Adrenal gland (tissue), 12 donors: ENCODE data around the gene INSL3. TPM values are rescaled to one million over a fixed set of nuclear protein-coding genes. Genes with fewer than 3 reads are reported as not detected.

Experiments
- DNase-seq, 7 donors: peaks; one replicate each; pipeline ENCODE4 v3.0.0-alpha.2; 2019 to 2020
- H3K27ac ChIP-seq, 5 donors: fragments of 200-600 bp; sonication (generic) in 4 of 5; 1 replicate in 3 of 5; 2 replicates in 2 of 5; pipeline versions ENCODE4 v1.5.1 to v1.8.0; 2016 to 2020; ENCODE audit warnings: mild to moderate bottlenecking in 1 of 5
- H3K27me3 ChIP-seq: fragments of 200-600 bp; 2 replicates; pipeline ENCODE4 v1.8.0; 2021
- H3K36me3 ChIP-seq, 2 donors: fragments of 200-600 bp; replicated peaks in 1 of 2; 1 replicate in 1 of 2; 2 replicates in 1 of 2; pipeline versions ENCODE4 v1.5.1 to v1.8.0; 2018 to 2022
- H3K4me1 ChIP-seq, 2 donors: fragments of 200-600 bp; replicated peaks in 1 of 2; 1 replicate in 1 of 2; 2 replicates in 1 of 2; pipeline versions ENCODE4 v1.5.1 to v1.8.0; 2018 to 2021
- H3K4me3 ChIP-seq, 4 donors: fragments of 200-600 bp; sonication (generic) in 3 of 4; one replicate each; pipeline ENCODE4 v1.5.1; 2016 to 2018
- H3K9me3 ChIP-seq, 3 donors: fragments of 200-600 bp; sonication (generic) in 1 of 3; replicated peaks in 1 of 3; 1 replicate in 2 of 3; 2 replicates in 1 of 3; pipeline versions ENCODE4 v1.5.1 to v1.8.0; 2016 to 2021
- POLR2A ChIP-seq, 2 donors: fragments of 450-650 bp; IDR thresholded peaks; one replicate each; pipeline ENCODE4 v1.6.1; 2017; ENCODE audit warnings: antibody characterized with exemption in 2 of 2, mild to moderate bottlenecking in 2 of 2, moderate library complexity in 1 of 2
- WGBS, 4 donors: extraction: QIAGEN DNeasy Blood & Tissue Kit in 2 of 4; methylation state at CpG; one replicate each; pipeline versions ENCODE4 v1.1.5 to v1.1.7; 2013 to 2017; 5-methylcytosine and 5-hydroxymethylcytosine counted together
- intact Hi-C, 2 donors: fragments of 100-400 bp; cut with DNase I; formaldehyde crosslinking; loops; one replicate each; pipeline versions ENCODE4 v1.14.1 to v1.15.0; 2022 to 2023
- polyA plus RNA-seq, 3 donors: library from polyadenylated mRNA; stranded (reverse); fragments of 200-250 nt in 2 of 3; fragments of 350-450 nt in 1 of 3; fragmentation: Illumina TruSeq in 1 of 3; extraction: RNeasy Lipid Tissue Mini Kit (QIAGEN cat#74804) in 1 of 3; gene quantifications; one replicate each; pipeline ENCODE4 v1.2.3, GENCODE V29; 2013 to 2014
- total RNA-seq, 9 donors: library from RNA; depleted of rRNA in 4 of 9; stranded (reverse); fragments of >200 nt in 4 of 9; fragments of 120-200 nt in 1 of 9; fragmentation: NEBNext Ultra II Directional in 1 of 9; extraction: Animal tissue kit (Norgen Biotek cat#: 25700) in 1 of 9; gene quantifications; one replicate each; pipeline versions ENCODE4 v1.1.0 to v1.2.4, GENCODE V29; 2013 to 2023
- TF ChIP-seq, protein P1 (sequence below), 6 experiments: fragments of 450-650 bp in 4 of 6; fragments of 200-600 bp in 2 of 6; sonication (generic) in 1 of 6; IDR thresholded peaks; 1 replicate in 5 of 6; 2 replicates in 1 of 6; pipeline versions ENCODE4 v1.5.1 to v1.8.0; 2016 to 2021; ENCODE audit warnings: antibody characterized with exemption in 6 of 6, mild to moderate bottlenecking in 2 of 6, moderate library complexity in 1 of 6
- donor health status: healthy with polysubstance abuse.
- donor health status: Bipolar disorder and iron deficiency.
- donor health status: DM: yes; HTN: yes; CAD: no.
- donor health status: DM: no; HTN: no; CAD: no.
- donor health status: DM: no; HTN: no; CAD: no.
- donor health status: DM: yes; HTN: yes; CAD: no.

Gene INSL3
- total and polyA plus RNA-seq, 12 donors: 0.17 to 0.40 (median 0.28) TPM; not detected in 8

GRCh38 chr19:17824339-17824738, 3.0 kb upstream of the INSL3 start:
- WGBS, 4 donors: 43 to 61% (median 52%) methylated on average over 2 to 8 of the region's 8 CpGs

DNA sequence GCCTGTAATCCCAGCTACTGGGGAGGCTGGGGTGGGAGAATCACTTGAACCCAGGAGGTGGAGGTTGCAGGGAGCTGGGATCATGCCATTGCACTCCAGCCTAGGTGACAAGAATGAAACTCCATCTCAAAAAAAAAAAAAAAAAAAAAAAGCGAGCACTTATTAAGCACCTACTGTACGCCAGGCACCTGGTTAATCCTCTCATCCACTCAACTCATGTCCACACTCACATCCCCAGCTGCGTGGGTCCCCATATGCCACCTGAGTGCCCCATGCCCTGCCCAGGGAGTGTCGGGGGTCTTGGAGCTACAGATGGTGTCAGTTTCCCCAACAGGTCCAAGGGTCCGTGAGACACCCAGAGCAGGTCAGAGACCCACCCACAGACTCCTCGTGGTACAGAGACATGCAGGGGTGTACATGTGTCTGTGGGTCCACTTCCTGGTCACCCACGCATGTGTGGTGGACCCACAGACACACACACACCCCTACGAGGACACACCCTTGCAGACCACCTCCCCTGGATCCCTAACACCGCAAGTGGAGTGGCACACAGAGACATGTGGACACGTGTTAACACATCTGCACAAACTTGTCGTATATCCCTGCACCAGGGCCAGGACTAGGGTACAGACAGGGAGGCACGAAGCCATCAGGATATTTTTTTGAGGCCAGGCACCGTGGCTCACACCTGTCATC, 3.5 kb downstream of the INSL3 start:
- intact Hi-C loops: no loop called here
- peaks cover 7% of the 10 kb centered on the region for H3K27me3 ChIP-seq

More at GRCh38 chr19:17824339-17824738, 3.0 kb upstream of the INSL3 start:
- H3K9me3 ChIP-seq: no peaks in the 10 kb centered on the region
- intact Hi-C loops: no loop called here
- no peak for DNase-seq
- H3K36me3 ChIP-seq: peaks cover 0 to 5% of the 10 kb centered on the region in 2 donors
- H3K27ac ChIP-seq: no peak overlapping the region
- no peak overlapping the region for H3K4me3 ChIP-seq
- H3K27me3 ChIP-seq: peaks cover 3% of the 10 kb centered on the region
- no peaks in the 10 kb centered on the region for H3K4me1 ChIP-seq
- TF ChIP-seq POLR2A (IDR thresholded peaks at IDR 0.05): no peak

GRCh38 chr19:17812099-17812498, 9.2 kb downstream of the INSL3 start:
- H3K4me1 ChIP-seq: no peaks in the 10 kb centered on the region
- no peak overlapping the region for H3K27ac ChIP-seq
- no peak overlapping the region for H3K4me3 ChIP-seq
- 55 to 73% (median 66%) methylated on average over 5 of the region's 5 CpGs for WGBS, 4 donors
- no peak for DNase-seq
- H3K36me3 ChIP-seq: no peaks in the 10 kb centered on the region
- TF ChIP-seq, protein P1, sequence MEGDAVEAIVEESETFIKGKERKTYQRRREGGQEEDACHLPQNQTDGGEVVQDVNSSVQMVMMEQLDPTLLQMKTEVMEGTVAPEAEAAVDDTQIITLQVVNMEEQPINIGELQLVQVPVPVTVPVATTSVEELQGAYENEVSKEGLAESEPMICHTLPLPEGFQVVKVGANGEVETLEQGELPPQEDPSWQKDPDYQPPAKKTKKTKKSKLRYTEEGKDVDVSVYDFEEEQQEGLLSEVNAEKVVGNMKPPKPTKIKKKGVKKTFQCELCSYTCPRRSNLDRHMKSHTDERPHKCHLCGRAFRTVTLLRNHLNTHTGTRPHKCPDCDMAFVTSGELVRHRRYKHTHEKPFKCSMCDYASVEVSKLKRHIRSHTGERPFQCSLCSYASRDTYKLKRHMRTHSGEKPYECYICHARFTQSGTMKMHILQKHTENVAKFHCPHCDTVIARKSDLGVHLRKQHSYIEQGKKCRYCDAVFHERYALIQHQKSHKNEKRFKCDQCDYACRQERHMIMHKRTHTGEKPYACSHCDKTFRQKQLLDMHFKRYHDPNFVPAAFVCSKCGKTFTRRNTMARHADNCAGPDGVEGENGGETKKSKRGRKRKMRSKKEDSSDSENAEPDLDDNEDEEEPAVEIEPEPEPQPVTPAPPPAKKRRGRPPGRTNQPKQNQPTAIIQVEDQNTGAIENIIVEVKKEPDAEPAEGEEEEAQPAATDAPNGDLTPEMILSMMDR (IDR thresholded peaks at IDR 0.05): no peak
- TF ChIP-seq POLR2A (IDR thresholded peaks at IDR 0.05): no peak
- peaks cover 11% of the 10 kb centered on the region for H3K27me3 ChIP-seq
- H3K9me3 ChIP-seq: no peaks in the 10 kb centered on the region
- intact Hi-C loops: no loop called here

More for the DNA sequence above, 3.5 kb downstream of the INSL3 start:
- H3K36me3 ChIP-seq: no peaks in the 10 kb centered on the region
- no peak for DNase-seq
- no peak overlapping the region for H3K4me3 ChIP-seq
- 76 to 88% (median 78%) methylated on average over 11 to 13 of the region's 13 CpGs for WGBS, 4 donors
- H3K27ac ChIP-seq: no peak overlapping the region
- H3K9me3 ChIP-seq: no peaks in the 10 kb centered on the region
- H3K4me1 ChIP-seq: no peaks in the 10 kb centered on the region
- TF ChIP-seq, protein P1 (IDR thresholded peaks at IDR 0.05): no peak
- TF ChIP-seq POLR2A (IDR thresholded peaks at IDR 0.05): no peak

DNA sequence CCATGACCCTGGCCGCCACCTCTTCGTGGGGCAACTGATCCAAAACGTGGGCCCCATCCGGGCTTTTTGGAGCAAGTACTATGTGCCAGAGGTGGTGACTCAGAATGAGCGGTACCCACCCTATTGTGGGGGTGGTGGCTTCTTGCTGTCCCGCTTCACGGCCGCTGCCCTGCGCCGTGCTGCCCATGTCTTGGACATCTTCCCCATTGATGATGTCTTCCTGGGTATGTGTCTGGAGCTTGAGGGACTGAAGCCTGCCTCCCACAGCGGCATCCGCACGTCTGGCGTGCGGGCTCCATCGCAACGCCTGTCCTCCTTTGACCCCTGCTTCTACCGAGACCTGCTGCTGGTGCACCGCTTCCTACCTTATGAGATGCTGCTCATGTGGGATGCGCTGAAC, 9.6 kb downstream of the INSL3 start:
- 87 to 90% (median 89%) methylated on average over 10 to 20 of the region's 20 CpGs for WGBS, 4 donors
- Histone ChIP-seq H3K27ac (no peak overlapping the region), H3K9me3 (no peaks in the 10 kb centered on the region), H3K4me3 (no peak overlapping the region), H3K4me1 (no peaks in the 10 kb centered on the region), H3K27me3 (peaks cover 10% of the 10 kb centered on the region), H3K36me3 (no peaks in the 10 kb centered on the region)
- intact Hi-C loops: no loop called here
- DNase-seq: no peak
- no peak for TF ChIP-seq POLR2A (IDR thresholded peaks at IDR 0.05)
- TF ChIP-seq, protein P1 (IDR thresholded peaks at IDR 0.05): no peak

GRCh38 chr19:17811103-17811502, 10.2 kb downstream of the INSL3 start:
- H3K27me3 ChIP-seq: peaks cover 4% of the 10 kb centered on the region
- intact Hi-C loops: no loop called here
- H3K4me1 ChIP-seq: no peaks in the 10 kb centered on the region
- WGBS, 4 donors: 87 to 98% (median 91%) methylated on average over 2 of the region's 2 CpGs
- no peak overlapping the region for H3K4me3 ChIP-seq
- no peaks in the 10 kb centered on the region for H3K36me3 ChIP-seq
- H3K27ac ChIP-seq: no peak overlapping the region
- H3K9me3 ChIP-seq: no peaks in the 10 kb centered on the region
- TF ChIP-seq, protein P1 (IDR thresholded peaks at IDR 0.05): no peak
- no peak for TF ChIP-seq POLR2A (IDR thresholded peaks at IDR 0.05)
- DNase-seq: no peak
